Measurements from ENCODE around the gene CWC27.

DNA sequence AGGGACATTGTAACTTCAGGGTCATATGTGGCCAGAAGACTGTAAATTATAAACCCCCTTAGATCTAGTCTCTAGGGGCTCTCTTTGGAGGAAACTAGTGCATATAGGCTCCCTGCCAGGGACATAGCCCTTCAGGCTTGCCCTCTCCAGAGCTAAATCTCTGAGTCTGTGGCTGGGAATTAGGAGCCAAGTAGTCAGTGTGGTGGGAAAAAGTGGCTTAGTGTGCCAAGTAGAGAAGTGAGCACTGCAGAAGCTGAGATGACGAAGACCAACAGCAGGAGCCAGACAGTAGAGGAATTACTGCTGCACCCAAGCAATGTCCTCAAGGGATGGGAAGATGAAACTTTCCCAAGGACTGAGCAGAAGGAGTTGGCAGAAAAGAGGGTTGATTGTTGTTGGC is 71.2 kb downstream of the CWC27 start:
- no peak for TF ChIP-seq POLR2A (IDR thresholded peaks at IDR 0.05; ENCODE audit: low read depth, low read length)
- no peak for TF ChIP-seq POLR2AphosphoS5 (IDR thresholded peaks at IDR 0.05; ENCODE audit: low read depth, low read length)
- TF ChIP-seq TAF1 (IDR thresholded peaks at IDR 0.05; ENCODE audit: borderline replicate concordance, low read depth, low read length), result no peak
